SK-N-SH treated with all-trans-retinoic acid at 6 μM for 48 hours (cell line): ENCODE measurements around the gene BRD4.

Source experiments
- ATAC-seq: fragments of 200-7000 bp; cut with Tn5 transposase; 3 replicates; pipeline ENCODE4 v1.9.1; 2020; ENCODE audit warnings: mild to moderate bottlenecking, moderate library complexity
- CREB5 ChIP-seq: fragments of 250-450 bp; sonication (Bioruptor Pico); IDR thresholded peaks from 2 replicates; pipeline ENCODE4 v1.5.1; 2020; ENCODE audit warnings: low read depth, mild to moderate bottlenecking, moderate library complexity
- CSDC2 ChIP-seq: fragments of 250-450 bp; sonication (Bioruptor Pico); IDR thresholded peaks from 2 replicates; pipeline ENCODE4 v1.5.0; 2020; ENCODE audit warnings: mild to moderate bottlenecking, moderate library complexity
- CSRNP3 ChIP-seq: fragments of 250-450 bp; sonication (Bioruptor Pico); IDR thresholded peaks from 2 replicates; pipeline ENCODE4 v1.5.1; 2021; ENCODE audit warnings: mild to moderate bottlenecking, moderate library complexity
- ESRRG ChIP-seq: fragments of 250-450 bp; sonication (Bioruptor Pico); IDR thresholded peaks from 2 replicates; pipeline ENCODE4 v1.6.1; 2021; ENCODE audit warnings: mild to moderate bottlenecking
- GLIS3 ChIP-seq: fragments of 250-450 bp; sonication (Bioruptor Pico); IDR thresholded peaks from 2 replicates; pipeline ENCODE4 v1.5.0; 2020; ENCODE audit warnings: mild to moderate bottlenecking, moderate library complexity
- ISL1 ChIP-seq: fragments of 250-450 bp; sonication (Bioruptor Pico); IDR thresholded peaks from 2 replicates; pipeline ENCODE4 v2.1.2; 2022; ENCODE audit warnings: mild to moderate bottlenecking, moderate library complexity
- OSR1 ChIP-seq: fragments of 250-450 bp; sonication (Bioruptor Pico); IDR thresholded peaks from 2 replicates; pipeline ENCODE4 v1.8.0; 2022; ENCODE audit warnings: moderate library complexity, mild to moderate bottlenecking, inconsistent platforms
- PATZ1 ChIP-seq: fragments of 250-450 bp; sonication (Bioruptor Pico); IDR thresholded peaks from 2 replicates; pipeline ENCODE4 v1.8.0; 2020; ENCODE audit warnings: mild to moderate bottlenecking, moderate library complexity, borderline replicate concordance
- POU6F1 ChIP-seq: fragments of 250-450 bp; sonication (Bioruptor Pico); IDR thresholded peaks from 2 replicates; pipeline ENCODE4 v1.8.0; 2021; ENCODE audit warnings: low read depth, mild to moderate bottlenecking, moderate library complexity, borderline replicate concordance
- PPARA ChIP-seq: fragments of 250-450 bp; sonication (Bioruptor Pico); IDR thresholded peaks from 2 replicates; pipeline ENCODE4 v1.5.0; 2020; ENCODE audit warnings: mild to moderate bottlenecking, borderline replicate concordance
- SNAI2 ChIP-seq: fragments of 250-450 bp; sonication (Bioruptor Pico); IDR thresholded peaks from 2 replicates; pipeline ENCODE4 v1.5.0; 2020; ENCODE audit warnings: mild to moderate bottlenecking, moderate library complexity
- TCF4 ChIP-seq: fragments of 250-450 bp; sonication (Bioruptor Pico); IDR thresholded peaks from 2 replicates; pipeline ENCODE4 v1.8.0; 2021; ENCODE audit warnings: mild to moderate bottlenecking, moderate library complexity, borderline replicate concordance
- TOX ChIP-seq: fragments of 250-450 bp; sonication (Bioruptor Pico); IDR thresholded peaks from 2 replicates; pipeline ENCODE4 v1.8.0; 2021; ENCODE audit warnings: mild to moderate bottlenecking, moderate library complexity, borderline replicate concordance
- TSHZ2 ChIP-seq: fragments of 250-450 bp; sonication (Bioruptor Pico); IDR thresholded peaks from 2 replicates; pipeline ENCODE4 v1.5.0; 2020; ENCODE audit warnings: mild to moderate bottlenecking, moderate library complexity
- ZC3H10 ChIP-seq: fragments of 250-450 bp; sonication (Bioruptor Pico); IDR thresholded peaks from 2 replicates; pipeline ENCODE4 v1.5.1; 2021; ENCODE audit warnings: mild to moderate bottlenecking, moderate library complexity
- ZFP3 ChIP-seq: fragments of 250-450 bp; sonication (Bioruptor Pico); IDR thresholded peaks from 2 replicates; pipeline ENCODE4 v1.5.0; 2020; ENCODE audit warnings: mild to moderate bottlenecking, moderate library complexity
- ZFP30 ChIP-seq: fragments of 450-650 bp; formaldehyde crosslinking; IDR thresholded peaks from 2 replicates; pipeline ENCODE4 v1.5.0; 2022; ENCODE audit warnings: mild to moderate bottlenecking, moderate library complexity
- ZNF565 ChIP-seq: fragments of 450-650 bp; formaldehyde crosslinking; conservative IDR thresholded peaks from 2 replicates; pipeline ENCODE4 v1.5.0; 2020; ENCODE audit warnings: low read depth, mild to moderate bottlenecking, moderate library complexity
- ZNF70 ChIP-seq: fragments of 450-650 bp; formaldehyde crosslinking; IDR thresholded peaks from 2 replicates; pipeline ENCODE4 v1.5.0; 2020; ENCODE audit warnings: mild to moderate bottlenecking, moderate library complexity
- ZNF8 ChIP-seq: fragments of 450-650 bp; formaldehyde crosslinking; IDR thresholded peaks from 2 replicates; pipeline ENCODE4 v1.5.0; 2020; ENCODE audit warnings: mild to moderate bottlenecking, moderate library complexity

Gene BRD4

GRCh38 chr19:15285896-15286591 lies 46.3 kb downstream of the BRD4 start:
- ATAC-seq = no peak
- TF ChIP-seq TCF4 (CRISPR knock-in tag) = no peak

- no peak for ATAC-seq
Observed at GRCh38 chr19:15284896-15285295, 47.4 kb downstream of the BRD4 start.

More at GRCh38 chr19:15284896-15285295, 47.4 kb downstream of the BRD4 start:
- no peak for TF ChIP-seq ESRRG (CRISPR knock-in tag)
- no peak for TF ChIP-seq PATZ1
- no peak for TF ChIP-seq ISL1
- no peak for TF ChIP-seq ZC3H10 (CRISPR knock-in tag)
- no peak for TF ChIP-seq TOX (CRISPR knock-in tag)
- no peak for TF ChIP-seq CREB5 (CRISPR knock-in tag)
- no peak for TF ChIP-seq ZNF70 (CRISPR knock-in tag)
- TF ChIP-seq TSHZ2 = no peak
- no peak for TF ChIP-seq TCF4 (CRISPR knock-in tag)
- TF ChIP-seq GLIS3 (CRISPR knock-in tag) = no peak
- TF ChIP-seq CSDC2 (CRISPR knock-in tag) = no peak
- TF ChIP-seq OSR1 (CRISPR knock-in tag) = no peak
- no peak for TF ChIP-seq ZNF8 (CRISPR knock-in tag)
- TF ChIP-seq ZNF565 (CRISPR knock-in tag) = no peak
- TF ChIP-seq ZFP30 (CRISPR knock-in tag) = no peak
- TF ChIP-seq POU6F1 (CRISPR knock-in tag) = no peak
- no peak for TF ChIP-seq PPARA (CRISPR knock-in tag)
- TF ChIP-seq SNAI2 (CRISPR knock-in tag) = no peak
- TF ChIP-seq CSRNP3 = no peak
- TF ChIP-seq ZFP3 (CRISPR knock-in tag) = no peak
